HG03469 (cell line): Measurements from ENCODE around the gene ZNF174.

Source experiments
- ATAC-seq: cut with Tn5 transposase; IDR thresholded peaks from one replicate; pipeline ENCODE4 v1.9.1; 2021; ENCODE audit warnings: mild to moderate bottlenecking, moderate library complexity, moderate number of reproducible peaks; ENCODE audit not compliant: unreplicated experiment

The ZNF174 gene

DNA sequence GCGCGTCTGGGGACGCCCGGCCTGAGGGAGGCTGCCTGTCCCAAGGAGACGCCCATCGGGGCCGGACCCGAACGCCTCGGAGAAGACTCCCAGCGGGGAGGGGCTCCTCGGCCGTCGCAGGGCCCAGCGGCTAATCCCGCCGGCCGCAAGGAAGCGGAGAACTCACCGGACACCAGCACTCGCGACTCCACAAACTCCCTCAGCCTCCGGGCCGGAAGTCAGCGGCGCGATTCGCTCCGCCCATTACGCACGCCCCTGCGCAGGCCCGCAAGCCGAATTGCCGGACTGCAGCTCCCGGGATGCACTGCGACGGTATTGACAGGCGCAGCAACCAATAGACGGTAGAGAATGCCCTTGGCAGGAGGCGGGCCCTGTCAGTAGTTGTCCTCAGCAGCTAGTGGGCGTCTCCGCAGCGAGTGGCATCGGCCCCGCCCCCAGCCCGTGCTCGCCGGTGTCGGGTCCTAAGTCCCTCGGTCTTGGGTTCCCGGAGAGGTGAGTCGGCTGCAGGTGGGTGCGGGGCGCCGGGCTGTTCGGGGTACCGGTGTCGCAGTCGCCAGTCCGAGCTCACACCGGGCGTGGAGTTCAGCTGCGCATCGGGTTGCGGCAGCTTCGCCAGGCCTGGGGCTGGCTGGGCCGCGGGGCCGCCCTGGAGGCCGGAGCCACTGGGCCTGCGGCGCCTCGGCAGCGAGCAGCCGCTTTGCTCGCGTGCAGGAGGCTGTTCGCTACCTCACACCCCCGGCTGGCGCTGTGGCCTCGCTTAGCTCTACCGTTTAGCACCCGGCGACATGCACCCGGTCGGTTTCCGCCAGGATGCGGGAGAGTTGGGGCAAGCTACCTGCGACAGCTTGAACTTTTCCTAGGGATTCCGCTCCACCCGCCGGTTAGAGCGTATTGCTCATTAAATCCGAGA lies at the start of gene ZNF174, which contains the start of gene ZSCAN32:
Gene ZNF174 (plus strand): TSS at position 437 of the 910 bp plus-strand sequence. CDS start 790 bp downstream, outside the sequence.
Gene ZSCAN32 (minus strand): TSS at position 226 of the 910 bp plus-strand sequence. CDS start 3,447 bp downstream, outside the sequence.
- peak; percentile 89 for ATAC-seq

DNA sequence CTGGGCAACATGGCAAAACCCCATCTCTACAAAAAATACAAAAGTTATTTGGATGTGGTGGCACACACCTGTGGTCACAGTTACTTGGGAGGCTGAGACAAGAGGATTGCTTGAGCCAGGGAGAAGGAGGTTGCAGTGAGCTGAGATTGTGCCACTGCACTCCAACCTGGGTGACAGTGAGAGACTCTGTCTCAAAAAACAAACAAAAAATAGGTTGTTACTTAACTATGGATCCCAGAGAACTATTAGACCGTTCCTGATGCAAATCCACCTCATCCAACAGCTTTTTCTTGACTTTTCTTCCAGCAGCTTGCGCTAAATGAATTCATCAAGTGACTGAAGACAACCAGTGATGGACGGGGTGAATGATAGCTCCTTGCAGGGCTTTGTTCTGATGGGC lies 45.4 kb upstream of the ZNF174 start, which contains the start of gene OR2C1:
Gene OR2C1 (plus strand): TSS at position 301 of the 400 bp plus-strand sequence. CDS start 52 bp downstream, at position 353.
- no peak for ATAC-seq

DNA sequence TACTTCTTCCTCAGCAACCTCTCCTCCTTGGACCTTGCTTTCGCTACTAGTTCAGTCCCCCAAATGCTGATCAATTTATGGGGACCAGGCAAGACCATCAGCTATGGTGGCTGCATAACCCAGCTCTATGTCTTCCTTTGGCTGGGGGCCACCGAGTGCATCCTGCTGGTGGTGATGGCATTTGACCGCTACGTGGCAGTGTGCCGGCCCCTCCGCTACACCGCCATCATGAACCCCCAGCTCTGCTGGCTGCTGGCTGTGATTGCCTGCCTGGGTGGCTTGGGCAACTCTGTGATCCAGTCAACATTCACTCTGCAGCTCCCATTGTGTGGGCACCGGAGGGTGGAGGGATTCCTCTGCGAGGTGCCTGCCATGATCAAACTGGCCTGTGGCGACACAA lies 44.9 kb upstream of the ZNF174 start:
- ATAC-seq = no peak

DNA sequence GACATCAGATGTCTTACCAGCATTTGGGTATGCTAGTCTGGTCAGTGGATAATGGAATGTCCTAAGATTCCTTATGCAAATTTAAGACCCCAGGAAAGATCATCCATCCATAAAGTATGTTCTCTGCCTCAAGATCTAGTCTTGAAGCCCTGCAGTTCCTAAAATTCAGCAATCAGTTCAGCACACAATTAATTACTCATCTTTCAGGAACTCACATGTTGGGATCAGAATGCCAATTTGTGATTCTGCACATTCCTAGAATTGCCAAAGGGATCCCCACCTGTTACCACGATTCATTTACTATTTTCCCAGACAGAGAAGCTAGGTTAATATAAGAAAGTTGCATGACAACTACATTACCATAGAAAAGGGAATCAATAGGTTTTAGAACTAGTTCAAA lies 42.1 kb upstream of the ZNF174 start:
- no peak for ATAC-seq

DNA sequence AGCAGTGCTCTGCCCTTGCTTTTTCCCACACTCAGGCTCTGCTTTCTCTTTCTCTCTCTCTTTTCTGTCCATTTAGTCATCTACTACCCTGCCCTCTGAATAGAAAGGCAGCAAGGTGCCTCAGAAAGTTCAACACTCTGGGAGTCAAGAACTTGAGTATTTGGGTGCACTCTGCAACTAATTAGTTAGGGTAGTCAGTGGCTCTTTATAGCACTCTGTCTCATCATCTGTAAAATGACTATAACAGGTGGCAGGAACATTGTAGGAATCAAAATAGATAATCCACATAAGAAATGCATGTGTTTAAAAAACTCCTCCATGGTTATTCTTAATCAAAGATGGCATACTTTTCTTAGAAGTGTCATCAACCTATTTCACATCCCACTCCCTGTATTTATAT lies 38.1 kb upstream of the ZNF174 start:
- no peak for ATAC-seq

DNA sequence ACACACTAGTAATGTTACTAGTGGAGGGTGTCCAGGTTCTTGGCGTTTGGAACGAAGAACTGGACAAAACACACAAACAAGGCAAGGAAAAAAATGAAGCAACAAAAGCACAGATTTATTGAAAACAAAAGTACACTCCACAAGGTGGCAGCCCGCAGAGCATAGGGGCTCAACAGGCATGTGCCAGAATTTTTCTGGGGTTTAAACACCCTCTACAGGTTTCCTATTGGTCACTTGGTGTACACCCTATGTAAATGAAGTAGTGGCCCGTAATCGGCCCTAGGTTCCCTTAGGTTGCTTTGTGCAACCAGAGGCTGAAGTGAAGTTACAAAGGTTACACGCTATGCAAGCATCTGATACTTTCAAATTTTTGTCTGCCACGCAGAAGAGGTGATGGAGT lies 37.2 kb upstream of the ZNF174 start:
- no peak for ATAC-seq

DNA sequence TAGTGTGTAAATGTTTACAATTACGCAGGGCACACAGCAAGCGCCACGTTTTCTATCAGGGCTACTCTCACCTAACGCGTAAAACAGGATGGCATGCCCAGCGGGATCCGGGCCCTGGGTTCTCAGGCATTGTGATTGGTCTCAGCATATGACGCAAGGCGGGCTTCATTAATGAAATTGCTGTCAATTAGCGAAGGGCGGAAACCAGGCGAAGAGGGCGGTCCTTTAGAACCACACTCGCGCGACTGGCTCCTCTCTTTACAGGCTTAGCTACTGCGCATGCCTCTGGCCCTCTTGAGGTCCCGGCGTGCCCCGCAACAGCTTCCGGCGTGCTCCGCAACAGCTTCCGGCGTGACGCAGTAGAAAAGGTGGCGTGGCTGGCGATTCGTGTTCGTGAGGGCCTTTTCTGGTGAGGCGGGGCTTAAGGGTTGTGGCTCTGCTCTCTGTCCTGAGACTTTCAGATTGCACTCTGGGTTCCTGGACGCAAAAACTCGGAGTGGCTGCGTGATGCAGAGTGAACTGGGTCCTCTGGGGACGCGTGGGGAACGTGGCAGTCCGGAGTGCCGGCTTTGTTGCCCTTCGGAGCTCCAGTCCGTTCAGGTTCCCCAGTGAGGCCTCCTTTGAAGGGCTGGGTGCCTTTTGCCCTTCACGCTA lies 36.1 kb upstream of the ZNF174 start:
- ATAC-seq = no peak

DNA sequence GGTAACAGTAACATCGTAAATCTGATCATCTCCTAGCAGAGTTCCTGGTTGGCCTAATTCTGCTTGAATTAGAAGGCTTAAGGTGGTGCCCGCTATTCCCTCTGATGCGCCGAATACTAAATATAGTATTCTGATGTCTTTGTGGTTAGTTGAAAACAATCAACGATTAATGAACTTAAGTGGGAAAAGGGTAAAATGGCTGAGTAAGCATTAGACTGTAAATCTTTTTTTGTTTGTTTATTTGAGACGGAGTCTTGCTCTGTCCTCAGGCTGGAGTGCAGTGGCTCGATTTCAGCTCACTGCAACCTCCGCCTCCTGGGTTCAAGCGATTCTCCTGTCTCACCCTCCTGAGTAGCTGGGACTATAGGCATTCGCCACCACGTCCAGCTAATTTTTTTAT lies 31.9 kb upstream of the ZNF174 start:
- no peak for ATAC-seq

DNA sequence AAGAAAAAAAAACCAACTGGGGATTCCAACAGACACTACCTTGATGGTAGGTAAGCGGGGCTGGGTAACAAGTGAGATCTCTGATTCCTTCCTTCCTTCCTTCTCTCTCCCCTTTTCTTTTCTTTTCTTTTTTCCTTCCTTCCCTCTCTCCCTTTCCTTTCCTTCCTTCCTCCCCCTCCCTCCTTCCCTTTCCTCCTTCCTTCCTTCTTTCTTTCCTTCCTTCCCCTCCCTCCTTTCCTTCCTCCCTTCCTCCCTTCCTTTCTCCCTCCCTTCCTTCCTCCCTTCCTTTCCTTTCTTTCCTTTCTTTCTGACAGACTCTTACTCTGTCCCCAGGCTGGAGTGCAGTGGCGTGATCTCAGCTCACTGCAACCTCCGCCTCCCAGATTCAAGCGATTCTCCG lies 25.3 kb upstream of the ZNF174 start:
- ATAC-seq = no peak

DNA sequence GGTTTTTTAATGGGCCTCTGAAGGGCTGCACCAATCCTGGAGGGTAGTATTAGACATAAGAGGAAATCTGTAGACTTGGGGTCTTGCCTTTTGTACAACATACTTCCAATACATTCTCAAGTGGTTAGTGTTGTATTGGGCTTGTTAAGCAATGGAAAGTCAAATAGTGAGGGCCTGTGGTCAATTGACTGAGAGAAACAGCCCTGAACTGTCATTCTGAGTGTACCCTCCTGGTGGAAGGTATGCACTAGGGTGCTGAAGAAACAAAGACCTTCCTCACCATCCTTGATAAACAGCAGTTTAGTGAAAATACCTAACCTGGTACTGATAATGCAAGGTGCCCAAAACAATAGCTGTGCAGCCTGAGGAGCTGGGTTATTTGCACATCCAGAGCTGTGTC lies 23.1 kb upstream of the ZNF174 start:
- ATAC-seq = no peak

DNA sequence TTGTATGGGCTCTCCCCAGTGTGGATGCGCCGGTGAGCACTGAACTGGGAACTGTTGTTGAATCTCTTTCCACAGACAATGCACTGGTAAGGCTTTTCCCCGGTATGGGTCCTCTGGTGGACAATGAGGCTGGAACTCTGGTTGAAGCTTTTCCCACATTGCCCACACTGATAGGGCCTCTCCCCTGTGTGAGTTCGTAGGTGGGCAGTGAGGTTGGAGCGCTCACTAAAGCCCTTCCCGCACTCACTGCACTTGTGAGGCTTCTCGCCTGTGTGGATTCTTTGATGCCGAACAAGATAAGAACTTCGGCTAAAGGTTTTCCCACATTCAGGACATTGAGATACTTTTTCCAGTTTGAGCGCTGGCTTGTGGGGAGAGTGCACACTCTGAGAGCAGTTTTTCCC lies 18.0 kb upstream of the ZNF174 start:
- ATAC-seq = no peak

DNA sequence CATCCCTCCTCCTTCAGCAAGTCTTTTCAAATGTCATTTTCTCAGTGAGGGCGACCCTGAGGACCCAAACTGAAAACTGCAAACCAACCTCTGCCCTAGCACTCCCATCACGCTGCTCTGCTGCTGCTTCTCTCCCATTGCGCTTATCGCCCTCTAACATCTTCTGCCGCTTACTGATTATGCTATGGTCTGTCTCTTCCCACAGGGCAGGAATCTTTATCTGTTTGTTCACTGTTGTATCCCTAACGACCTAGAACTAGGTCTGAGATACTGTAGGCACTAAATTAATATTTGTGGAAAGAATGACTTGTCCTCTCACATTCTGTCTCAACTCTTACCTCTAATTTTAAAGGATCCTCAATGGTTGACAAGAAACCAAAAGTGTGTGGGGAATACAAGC lies 12.7 kb upstream of the ZNF174 start:
- ATAC-seq = no peak

DNA sequence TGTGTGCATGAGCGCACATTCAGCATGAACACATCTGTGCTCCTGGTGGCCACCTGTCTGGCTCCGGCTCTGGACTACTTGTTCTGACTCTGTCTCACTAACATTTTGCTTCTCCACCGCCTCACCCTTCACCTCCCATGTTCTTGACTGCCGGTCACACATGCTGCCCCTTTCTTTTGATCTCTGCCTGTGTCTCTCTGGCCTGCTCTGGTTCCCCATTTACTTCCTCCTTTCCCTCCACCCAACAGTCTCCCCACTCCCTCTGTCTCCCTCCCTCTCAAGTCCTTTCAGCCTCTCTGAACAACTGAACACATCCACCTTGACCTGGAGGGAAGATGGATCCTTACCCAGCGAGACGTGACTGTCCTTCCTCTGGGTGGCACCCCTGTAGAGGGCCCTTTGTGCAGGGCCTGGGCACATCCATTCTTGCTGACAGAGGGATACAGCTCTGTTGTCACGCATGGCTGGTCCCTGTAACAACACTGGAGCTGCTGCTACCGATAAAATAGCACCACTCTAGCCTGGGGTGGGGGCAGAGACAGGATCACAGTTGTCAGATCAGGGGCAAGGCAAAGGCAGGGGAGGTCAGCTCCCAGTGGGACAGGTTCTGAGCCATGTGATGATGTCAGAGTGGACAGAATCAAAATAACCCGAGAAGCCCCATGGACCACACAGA lies 11.2 kb upstream of the ZNF174 start:
- no peak for ATAC-seq

DNA sequence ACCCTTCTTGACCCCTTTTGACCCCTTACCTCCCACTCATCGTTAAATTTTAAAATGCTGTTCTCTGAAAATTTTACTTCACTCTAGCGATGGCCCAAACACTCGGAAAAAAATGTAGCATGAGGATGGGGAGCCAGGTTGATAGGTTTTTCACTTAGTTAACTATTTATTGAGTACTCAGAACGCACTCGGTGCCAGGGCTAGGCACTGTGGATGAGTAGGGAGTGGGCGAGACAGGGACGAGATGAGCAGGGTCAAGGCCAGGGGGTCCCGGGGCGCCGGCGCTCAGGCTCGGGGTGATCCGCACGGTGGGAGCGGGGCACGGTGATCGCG lies 603 bp upstream of the ZNF174 start:
- ATAC-seq = peak; percentile 8

DNA sequence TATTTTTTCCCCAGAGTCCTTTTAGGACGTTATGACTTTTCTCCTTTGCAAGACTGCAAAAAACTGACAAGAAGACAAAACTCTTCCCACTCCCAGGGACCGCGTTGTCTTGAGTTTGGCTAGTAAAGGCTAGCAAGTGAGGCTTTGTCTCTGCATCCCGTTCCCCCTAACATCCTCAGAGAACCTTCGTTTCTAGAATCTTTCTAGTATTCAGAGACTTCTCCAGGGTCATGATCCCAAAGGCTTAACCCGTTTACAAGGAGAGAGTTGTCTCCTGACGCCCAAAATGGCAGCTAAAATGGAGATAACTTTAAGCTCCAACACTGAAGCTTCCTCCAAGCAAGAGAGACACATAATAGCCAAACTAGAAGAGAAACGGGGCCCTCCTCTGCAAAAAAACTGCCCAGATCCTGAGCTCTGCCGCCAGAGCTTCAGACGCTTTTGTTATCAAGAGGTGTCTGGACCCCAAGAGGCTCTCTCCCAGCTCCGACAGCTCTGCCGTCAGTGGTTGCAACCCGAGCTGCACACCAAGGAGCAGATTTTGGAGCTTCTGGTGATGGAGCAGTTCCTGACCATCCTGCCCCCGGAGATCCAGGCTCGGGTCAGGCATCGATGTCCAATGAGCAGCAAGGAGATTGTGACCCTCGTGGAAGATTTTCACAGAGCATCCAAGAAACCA lies 843 bp downstream of the ZNF174 start:
- ATAC-seq = no peak

DNA sequence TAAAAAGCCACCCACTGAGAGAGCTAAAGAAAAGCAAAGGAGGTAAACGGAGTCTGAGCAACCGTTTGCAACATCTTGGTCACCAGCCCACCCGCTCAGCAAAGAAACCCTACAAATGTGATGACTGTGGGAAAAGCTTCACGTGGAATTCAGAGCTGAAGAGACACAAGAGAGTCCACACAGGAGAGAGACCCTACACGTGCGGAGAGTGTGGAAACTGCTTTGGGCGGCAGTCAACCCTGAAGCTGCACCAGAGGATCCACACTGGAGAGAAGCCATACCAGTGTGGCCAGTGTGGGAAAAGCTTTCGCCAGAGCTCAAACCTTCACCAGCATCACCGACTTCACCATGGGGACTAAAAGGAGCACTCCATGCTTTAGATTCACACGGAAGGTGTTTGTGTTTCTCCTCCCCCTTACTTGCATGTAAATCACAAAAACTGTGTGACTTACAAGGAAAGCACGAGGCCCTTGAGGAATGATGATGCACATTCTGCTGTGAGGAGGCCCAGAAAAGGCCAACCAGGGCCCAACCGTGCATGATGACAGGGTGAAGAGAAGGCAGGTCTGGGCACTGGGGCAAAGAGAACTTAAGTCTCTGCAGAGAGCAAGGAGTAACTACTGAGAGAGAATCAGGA lies 7.7 kb downstream of the ZNF174 start:
- no peak for ATAC-seq

DNA sequence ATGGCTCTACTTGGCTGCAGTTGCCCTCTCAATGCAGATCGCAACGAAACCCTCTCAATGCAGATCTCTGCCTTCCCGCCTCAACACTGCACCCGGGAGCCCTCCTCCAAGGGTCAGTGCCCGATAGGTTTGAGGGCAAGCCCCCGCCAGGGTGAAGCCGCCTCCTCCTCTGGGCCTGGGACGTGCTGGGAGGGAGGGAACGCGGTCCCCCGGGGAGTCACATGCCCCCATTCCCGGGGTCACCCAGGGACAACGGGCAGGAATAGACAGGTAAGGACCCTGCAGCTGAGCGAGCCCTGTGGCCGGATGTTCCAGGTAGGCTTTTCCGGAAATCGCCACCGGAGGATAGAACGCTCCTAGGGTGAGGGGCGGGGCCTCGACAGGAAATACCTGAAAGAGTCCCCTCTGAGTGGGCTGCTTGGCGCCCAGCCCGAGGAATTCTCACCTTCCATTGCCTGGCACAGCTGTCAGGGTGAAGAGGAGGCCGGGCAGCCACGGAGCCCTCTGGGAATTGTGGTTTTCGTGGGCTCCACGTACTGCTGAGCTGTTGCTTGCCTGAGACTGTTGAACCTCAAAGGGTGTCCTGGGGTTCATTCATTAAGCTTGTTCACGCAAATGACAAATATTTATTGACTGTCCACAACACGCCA lies 12.8 kb downstream of the ZNF174 start:
- ATAC-seq = no peak

DNA sequence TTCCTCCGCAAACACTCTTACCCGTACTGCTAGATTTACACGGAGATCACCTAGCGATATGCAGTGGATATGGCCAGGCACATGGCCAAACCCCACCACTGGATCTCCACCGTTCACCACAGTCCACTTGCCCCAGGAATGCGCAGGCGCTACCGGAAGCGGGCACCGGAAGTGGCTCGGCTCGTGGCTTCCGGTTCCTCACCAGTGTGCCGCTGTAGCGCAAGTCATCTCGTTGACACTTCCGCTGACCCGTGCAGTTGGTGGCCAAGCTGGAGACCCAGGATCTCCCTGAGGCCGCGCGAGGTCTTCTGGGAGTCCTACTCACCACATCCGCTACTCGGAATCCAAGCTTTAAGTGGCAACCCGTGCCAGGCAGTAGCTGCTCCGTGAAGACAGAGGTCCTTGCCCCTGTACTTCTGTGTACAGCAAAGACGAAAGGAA lies 30.8 kb downstream of the ZNF174 start:
- no peak for ATAC-seq

DNA sequence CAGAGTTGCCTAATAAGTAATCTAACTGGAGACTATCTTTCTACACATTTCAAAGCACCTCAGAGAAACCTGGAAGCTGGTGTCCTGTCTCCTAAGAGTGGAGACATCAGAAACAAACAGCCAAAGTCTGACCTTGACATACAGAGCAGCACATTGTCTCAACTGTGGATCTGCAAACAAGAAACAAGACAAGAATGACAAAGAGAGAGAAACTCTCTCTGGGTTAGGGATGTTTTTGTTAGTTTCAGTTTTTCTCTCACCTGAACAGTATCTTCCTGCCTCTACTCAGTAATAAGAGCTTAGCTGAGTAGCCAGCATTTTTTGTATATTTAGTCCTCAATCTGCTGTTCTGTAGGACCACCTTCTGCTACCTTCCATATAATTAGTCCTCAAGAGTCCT lies 33.4 kb downstream of the ZNF174 start:
- no peak for ATAC-seq

DNA sequence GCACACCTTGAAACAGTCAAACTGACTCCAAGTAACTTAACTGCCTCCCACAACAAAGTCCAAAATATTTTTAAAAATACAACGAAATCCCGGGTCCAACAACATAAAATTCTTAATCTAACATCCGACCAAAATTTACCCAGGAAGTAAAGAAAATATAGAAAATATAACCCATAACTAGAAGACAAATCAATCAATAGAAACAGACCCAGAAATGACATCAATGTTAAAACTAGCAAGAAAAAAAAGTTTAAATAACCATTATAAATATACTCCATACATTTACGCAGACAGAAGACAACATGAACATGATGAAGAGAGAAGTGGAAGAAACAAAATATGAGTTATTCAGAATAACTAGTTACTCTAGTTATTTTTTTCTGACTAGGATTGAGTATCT lies 38.6 kb downstream of the ZNF174 start:
- no peak for ATAC-seq
